HG03175 (cell line): Measurements from ENCODE around the gene TUBGCP6.
"Not testable (repeated sequence)": the region's sequence is repeated elsewhere in the genome, so short reads cannot be mapped to it uniquely, and the experiment has no call there.

Source experiments
- ATAC-seq: cut with Tn5 transposase; IDR thresholded peaks from one replicate; pipeline ENCODE4 v1.9.1; 2021; ENCODE audit warnings: mild to moderate bottlenecking, moderate library complexity; ENCODE audit not compliant: unreplicated experiment

TUBGCP6 gene

DNA sequence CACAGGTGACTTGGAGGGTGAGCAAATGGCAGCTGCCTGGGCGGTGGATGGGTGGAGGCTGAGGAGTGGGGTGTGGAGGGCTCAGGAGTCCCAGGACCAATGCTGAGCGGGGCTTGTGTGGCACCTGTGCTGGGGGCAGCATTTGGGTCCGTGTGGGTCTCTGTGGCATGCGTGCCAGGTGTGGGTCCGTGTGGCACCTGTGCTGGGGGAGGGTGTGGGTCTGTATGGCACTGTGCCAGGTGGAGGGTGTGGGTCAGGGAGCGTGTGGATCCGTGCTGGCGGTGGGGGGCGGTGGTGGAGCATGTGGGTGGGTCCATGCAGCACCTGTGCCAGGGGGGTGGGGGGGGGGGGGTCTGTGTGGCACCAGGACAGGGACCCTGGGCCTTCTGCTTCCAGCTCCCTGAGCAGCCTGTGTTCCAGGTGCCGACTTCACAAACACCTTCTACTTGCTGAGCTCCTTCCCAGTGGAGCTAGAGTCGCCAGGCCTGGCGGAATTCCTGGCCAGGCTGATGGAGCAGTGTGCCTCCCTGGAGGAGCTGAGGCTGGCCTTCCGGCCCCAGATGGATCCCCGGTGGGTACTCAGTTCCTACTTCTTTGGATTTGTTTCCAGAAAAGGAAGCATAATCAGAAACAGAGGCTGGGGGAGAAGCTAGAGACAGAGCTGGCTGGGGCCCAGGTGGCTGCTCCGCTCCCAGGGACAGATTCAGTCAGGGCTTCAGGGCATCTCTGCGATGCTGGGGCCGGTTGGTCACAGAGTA, 29.3 kb downstream of the TUBGCP6 start:
- ATAC-seq, result no peak

DNA sequence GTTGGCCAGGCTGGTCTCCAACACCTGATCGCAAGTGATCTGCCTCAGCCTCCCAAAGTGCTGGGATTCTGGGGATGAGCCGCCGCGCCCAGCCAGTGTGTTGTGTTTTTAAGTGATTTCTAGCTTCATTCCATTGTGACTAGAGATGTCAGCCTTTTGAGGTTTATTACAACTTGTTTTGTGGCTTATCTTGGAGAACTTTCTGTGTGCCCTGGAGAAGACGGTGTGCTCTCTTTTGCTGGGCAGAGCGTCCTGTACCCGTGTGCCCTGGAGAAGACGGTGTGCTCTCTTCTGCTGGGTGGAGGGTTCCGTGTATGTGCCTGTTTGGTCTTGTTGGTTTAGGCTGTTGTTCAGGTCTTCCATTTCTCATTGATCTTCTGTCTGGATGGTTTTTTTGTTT, 31.6 kb downstream of the TUBGCP6 start:
- no peak for ATAC-seq

DNA sequence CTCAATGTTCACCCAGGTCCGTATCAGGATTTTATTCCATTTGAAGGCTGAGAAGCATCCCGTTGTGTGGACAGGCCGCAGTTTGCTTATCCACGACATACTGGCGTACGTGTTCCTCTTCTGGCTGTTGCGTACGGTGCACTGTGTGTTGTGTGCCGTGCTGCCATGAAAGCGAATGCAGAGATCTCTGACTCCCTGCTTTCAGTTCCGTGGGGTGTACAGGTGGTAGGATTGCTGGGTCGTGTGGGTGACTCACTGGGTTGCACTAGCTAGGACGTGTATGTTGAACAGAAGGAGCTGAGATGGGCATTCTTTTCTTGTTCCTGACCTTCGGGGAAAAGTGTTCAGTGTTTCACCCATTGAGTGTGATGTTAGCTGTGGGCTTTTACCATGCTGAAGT, 33.7 kb downstream of the TUBGCP6 start:
- no peak for ATAC-seq

DNA sequence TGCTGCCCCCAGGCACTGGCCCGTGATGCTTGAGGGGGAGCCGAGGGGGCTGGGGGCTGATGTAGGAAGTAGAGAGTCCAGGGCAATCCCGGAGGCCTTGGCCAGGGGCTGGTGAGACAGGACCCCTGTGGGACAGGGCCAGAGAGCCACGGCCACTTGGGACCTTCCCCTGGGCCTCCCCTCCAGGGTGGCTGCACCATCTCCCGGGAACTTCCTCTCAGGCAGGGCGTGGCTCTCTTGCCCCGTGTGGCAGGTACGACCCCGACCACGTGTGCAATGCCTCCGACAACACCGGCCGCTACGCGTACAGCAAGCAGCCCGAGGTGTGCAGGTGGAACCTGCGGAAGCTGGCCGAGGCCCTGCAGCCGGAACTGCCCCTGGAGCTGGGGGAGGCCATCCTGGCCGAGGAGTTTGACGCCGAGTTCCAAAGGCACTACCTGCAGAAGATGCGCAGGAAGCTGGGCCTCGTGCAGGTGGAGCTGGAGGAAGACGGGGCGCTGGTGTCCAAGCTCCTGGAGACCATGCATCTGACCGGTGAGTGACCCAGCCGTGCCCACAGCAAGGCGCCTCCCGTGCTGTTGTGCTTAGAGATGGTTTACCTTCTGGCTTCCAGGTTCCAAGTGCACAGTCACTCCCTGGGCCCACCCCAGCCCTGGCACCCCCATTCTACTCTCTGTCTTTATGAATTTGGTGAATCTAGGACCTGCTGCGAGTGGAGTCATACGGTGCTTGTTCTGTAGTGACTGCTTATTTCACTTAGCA, 34.3 kb downstream of the TUBGCP6 start:
- ATAC-seq, result no peak

DNA sequence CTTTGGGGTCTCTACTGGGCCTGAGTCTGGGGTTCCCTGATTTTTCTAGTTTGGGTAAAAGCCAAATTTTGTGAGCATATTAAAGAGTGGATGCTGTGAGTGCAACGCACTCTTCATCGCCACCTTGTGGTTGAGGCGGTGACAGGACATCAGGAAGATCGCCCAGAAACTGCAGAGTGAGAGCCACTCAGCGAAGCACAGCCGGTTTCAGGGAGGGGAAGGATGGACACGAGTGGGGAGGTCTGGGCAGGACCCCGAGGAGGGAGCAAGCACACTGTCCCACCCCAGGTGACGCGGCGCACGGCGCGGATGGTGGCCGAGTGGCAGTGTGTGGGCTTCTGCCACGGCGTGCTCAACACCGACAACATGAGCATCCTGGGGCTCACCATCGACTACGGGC, 34.9 kb downstream of the TUBGCP6 start:
- ATAC-seq, result no peak

DNA sequence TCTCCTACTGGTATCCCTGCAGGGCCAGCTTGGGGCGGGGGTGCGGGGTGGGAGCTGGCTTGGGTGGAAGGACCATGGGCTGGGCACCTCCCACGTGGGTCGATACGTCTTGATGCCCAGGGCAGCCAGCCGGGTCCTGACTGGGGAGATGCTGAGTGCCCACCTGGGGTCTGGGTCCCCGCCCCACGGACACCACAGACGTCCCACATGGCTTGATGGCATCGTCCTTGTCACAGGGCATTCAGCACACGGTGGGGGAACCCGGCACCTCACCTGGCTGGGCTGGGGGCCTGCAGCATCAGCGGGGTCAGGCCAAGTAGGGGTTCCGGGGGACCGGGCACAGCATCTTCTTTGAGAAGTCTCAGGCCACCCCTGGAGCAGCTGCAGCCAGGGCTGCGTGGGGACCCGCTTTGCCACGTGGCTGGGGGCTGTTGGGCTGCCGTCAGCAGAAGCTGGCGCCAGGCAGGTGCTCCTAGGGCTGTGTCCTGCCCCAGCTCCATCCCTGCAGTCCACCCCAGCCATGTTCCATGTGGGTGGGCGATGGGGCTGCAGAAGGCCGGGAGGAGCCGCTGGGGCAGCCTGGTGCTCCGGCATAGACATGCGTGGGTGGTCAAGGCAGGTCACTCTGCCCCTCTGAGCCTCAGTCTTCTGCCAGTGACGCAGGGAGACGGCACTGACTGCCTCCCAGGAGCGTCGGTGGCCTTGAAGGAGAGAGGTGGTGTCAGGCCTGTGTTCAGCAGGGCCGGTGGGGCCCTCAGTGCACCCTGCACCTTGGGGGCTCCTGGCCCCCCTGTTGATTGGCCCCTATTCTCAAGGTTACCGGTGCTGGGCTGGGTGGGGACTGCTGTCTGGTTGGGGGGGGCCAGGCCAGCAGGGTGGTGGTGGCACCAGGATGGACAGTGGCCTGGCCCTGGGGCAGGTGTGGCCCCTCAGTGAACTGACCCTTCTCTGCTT, 35.6 kb downstream of the TUBGCP6 start:
- ATAC-seq, result no peak

DNA sequence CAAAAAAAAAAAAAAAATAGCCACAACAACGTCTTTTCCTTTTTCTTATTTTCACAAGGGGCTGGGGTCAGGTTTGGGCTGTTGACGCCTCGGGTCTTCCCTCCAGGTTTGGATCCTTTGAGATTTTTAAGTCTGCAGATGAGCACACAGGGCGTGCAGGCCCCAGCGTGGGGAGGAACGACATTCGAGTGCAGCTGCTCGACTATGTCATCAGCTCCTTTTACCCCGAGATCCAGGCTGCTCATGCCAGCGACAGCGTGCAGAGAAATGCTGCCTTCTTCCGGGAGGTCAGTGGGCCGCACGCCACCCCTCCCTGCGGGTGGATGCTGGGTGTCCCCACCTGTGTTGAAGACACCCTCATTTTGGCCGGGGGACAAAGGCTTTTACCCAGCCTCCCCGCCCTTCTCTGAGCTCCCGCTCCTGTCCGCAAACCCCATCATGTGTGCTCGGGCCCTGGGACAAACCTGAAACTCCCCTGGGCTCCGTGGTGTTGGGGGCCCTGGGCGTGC, 36.3 kb downstream of the TUBGCP6 start:
- no peak for ATAC-seq

DNA sequence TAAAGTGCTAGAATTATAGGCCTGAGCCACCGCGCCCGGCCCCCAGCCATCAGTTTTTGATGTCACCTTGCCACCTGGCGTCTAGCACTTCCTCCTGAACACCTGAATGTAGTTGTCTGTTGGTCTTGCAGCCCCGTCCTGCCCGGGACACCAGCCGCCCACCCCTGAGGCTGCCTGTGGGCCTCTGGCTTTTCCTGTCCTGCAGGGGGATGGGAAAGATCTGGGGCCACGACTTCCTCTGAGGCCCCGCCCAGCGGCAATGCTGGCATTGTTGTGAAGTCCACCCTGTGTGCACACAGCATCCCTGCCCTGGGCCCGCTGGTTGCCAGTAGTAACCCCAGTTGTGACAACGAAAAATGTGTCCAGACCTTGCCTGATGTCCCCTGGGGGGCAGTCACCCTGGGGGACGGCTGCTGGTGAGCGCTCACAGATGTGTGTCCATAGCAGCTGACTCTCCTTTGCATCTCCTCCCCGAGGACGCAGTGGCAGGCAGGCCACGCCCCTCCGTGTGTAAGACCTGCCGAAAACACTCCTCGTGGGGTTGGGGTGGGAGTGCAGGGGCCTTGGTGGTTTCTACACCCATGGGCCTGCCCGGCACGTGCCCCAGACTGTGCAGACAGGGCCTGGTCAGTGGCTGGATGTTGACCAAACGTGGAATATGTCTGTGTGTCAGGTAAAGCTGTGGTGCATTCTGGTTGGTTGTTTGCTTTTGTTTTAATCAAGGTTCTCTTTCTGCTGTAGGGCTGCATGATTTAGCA, 37.3 kb downstream of the TUBGCP6 start:
- no peak for ATAC-seq

DNA sequence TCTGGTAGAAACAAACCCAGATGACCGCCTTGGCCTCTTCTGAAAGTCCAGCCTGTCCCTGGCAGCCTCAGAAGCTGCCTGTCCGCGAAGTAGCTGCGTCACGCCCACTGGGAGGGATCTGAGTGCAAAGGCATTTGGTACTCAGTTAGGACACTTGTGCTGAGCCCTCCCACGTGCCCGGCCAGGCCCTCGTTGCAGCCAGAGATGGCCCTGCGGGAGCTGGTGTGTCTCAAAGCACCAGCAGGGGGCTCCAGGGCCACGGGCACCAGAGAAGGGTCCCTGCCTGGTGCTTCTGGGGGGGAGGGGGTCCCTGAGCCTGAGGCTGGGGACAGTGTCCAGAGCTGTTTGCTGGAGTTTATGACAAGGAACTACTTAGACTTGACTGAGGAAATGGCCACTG, 38.2 kb downstream of the TUBGCP6 start:
- ATAC-seq, result no peak

DNA sequence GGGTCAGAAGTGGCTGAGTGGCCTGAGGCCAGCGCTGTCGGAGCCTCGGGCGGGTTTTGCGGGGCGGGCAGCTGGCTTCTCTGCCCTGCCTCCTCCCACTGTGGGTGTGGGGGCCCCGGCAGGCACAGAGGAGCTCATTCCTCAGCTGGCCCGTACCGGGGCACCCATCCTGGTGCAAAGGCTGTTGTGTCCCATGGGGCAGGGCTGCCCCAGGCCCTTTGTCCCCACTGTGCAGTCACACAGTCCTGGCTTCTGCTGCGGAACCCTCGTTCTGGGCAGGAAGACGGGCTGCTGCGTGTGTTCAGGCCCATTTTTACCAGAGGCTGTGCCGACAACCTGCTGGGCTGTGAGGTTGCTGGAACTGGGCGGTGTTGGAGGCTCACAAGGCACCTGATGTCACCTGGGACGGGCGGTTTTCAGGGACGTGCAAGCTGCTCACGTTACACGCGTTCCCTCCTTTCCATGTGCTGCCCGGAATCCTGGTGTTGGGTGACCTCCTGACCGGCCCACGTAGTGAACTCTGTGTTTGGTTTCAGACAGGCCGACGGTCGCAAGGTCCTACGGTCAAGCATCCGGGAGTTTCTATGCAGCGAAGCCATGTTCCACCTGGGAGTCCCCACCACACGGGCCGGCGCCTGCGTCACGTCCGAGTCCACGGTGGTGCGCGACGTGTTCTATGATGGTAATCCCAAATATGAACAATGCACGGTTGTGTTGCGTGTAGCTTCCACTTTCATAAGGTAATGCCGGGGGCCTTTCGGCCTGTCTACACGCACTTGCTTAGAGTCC, 38.8 kb downstream of the TUBGCP6 start:
- ATAC-seq, result no peak

DNA sequence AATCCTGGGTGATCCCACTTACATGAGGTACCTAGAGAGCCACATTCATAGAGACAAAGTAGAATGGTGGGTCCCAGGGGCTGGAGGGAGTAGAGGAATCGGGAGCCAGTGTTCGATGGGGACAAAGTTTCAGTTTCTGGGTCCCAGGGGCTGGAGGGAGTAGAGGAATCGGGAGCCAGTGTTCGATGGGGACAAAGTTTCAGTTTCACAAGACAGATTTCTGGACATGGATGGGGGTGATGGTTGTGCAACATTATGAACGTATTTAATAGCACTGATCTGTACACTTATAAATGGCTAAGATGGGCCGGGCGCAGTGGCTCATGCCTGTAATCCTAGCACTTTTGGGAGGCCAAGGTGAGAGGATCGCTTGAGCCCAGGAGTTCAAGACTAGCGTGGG, 39.8 kb downstream of the TUBGCP6 start:
- not testable (repeated sequence) for ATAC-seq

DNA sequence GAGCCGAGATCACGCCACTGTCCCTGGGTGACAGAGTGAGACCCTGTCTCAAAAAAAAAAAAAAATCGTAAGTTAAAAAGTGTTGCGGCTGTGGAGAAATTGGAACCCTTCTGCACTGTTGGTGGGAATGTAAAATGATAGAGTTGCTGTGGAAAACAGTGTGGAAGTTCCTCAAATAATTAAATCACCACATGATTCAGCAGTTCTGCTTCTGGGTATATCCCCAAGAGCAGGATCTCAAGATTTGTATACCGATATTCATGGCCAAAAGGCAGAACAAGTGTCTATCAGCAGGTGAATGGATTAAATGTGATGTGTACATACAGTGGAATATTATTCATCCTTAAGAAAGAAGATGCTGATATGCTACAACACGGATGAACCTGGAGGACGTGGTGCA, 40.3 kb downstream of the TUBGCP6 start:
- no peak for ATAC-seq

DNA sequence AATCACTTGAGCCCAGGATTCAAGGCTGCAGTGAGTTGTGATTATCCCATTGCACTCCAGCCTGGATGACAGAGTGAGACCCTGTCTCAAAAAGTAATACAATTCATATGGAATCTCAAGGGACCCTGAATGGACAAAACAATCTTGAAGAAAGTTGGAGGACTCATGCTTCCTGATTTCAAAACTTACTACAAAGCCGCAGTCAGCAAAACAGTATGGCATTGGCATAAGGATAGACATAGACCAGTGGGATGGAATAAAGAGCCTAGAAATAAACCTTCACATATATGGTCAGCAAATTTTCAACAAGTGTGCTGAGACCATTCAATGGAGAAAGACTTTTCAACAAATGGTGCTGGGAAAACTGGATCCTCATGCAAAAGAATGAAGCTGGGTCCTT, 41.5 kb downstream of the TUBGCP6 start:
- no peak for ATAC-seq

DNA sequence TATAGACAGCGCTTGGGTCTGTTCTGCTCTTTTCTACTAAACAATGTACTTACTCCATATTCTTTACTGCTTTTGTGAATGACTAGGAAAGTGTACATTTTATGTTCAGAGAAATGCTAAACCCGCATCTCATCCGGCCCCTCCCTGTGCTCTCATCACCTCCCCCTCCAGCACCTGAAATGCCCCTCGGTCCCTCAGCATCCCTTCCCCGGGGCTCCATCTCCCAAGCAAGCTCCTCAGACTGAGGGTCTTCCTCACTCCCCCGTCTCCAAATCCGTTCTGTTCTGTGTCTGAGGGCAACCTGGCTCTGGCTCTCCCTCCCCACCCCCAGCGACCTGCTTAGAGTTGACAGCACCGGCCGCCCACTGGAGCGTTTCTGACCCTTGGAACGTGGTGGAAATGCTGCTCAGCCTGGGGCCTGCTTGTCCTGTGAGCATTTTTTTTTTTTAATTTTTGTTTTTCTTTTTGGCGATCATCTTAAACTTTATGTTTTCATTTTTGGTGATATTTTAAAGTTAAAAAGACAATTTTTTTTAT, 42.6 kb downstream of the TUBGCP6 start:
- no peak for ATAC-seq

DNA sequence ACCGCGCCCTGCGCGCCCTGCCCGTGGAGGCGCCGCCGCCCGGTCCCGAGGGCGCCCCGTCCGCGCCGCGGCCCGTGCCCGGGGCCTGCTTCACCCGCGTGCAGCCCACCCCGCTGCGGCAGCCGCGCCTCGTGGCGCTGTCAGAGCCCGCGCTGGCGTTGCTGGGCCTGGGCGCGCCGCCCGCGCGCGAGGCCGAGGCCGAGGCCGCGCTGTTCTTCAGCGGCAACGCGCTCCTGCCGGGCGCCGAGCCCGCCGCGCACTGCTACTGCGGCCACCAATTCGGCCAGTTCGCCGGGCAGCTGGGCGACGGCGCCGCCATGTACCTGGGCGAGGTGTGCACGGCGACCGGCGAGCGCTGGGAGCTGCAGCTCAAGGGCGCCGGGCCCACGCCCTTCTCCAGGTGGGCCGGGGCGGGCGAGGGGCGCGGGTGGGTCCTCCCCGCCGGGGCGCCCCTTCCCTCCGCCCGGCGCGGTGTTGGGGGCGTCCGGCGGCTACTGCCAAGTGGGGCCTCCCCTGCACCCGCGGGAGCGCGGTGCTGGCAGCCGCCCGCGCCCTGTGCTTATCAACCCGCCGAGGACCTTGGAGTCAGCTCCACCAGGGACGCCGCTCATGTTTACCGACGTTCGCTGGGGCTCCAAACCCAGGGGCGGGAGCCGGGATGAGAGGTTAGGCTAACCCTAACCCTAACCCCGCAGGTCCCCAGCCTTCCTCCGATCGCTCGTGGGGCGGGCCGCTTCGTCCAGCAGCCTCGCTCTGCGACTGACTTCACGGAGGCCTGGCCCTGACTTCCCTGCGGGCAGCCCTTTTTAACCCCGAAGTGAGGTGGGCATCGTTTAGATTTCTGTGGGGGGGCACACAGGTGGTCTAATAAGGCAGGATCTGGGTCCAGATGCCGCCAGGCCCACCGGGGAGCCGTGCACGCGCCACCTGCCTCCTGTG, 43.4 kb downstream of the TUBGCP6 start:
- peak; percentile 16 for ATAC-seq

DNA sequence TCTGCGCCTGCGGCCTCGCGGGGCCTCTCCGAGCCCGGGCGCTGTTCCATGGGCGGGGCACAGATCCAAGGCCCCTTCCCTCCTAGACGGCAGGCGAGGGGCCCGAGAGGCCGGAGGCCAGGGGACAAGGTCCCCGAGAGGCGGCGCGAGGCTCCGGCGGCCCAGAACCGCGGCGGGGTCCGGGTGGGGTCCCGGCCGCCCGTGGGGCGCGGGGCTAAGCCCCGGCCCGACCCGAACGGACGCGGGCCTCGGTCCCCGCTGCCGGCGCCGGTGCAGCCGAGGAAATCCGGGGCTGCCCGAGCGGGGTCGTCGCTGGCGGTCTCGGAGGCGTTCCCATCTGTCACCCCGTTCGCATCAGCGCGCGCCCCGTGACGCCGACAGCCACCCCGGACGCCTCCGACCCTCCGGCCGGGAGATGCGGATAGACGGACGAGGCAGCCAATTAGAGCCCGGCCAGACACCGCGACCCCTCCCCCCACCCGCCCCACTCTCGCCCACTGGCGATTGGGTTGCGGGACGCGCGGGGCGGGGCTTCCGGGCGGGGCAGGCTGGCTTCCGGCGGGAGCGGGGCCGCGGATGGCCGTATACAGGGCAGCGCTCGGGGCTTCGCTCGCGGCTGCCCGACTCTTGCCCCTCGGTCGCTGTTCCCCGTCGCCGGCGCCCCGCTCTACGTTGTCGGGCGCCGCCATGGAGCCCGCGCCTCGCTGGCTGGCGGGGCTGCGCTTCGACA, 44.2 kb downstream of the TUBGCP6 start, which contains the start of gene SELENOO:
SELENOO (plus strand) TSS at position 551 of the 730 bp plus-strand sequence; CDS start at position 577, 26 bp downstream.
- ATAC-seq, result peak; percentile 78

DNA sequence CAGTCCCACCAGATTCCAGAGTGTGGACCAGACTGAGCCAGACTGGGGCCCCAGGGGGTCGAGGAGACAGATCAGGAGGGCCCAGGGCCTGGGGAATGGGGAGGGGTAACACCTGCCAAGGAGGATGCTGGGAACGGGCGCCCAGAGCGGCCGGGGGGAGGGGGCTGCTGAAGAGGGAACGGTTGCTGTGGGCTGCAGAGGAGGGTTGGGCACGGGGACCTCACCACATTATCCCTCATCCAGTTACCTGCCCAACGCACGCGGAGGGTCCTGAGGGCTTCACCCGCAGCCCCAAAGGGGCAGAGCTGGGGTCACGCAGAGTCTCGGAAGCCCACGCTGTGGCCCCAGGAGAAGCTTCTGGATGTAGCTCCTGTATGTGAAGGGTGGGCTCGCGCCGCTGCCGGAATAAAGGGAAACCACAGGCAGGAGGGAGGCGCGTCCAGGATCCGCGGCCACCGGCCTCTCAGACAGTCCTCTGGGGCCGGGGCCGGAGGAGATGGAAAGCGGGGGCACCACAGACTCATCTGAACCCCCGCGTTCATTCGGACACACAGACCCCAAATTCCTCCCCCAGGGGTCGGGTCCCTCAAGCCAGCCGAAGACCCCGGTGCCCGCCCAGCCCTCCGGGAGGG, 44.9 kb downstream of the TUBGCP6 start:
- no peak for ATAC-seq
